ENCODE data around the gene FBXL3. TPM values are rescaled to one million over a fixed set of nuclear protein-coding genes. Genes with fewer than 3 reads are reported as not detected.

The FBXL3 gene
- total and polyA plus RNA-seq, 2 of the 8 experiments (the other 6 are each of a cell fraction or from before 2014, with no cell fraction given), result 4.9 to 14.9 TPM

DNA sequence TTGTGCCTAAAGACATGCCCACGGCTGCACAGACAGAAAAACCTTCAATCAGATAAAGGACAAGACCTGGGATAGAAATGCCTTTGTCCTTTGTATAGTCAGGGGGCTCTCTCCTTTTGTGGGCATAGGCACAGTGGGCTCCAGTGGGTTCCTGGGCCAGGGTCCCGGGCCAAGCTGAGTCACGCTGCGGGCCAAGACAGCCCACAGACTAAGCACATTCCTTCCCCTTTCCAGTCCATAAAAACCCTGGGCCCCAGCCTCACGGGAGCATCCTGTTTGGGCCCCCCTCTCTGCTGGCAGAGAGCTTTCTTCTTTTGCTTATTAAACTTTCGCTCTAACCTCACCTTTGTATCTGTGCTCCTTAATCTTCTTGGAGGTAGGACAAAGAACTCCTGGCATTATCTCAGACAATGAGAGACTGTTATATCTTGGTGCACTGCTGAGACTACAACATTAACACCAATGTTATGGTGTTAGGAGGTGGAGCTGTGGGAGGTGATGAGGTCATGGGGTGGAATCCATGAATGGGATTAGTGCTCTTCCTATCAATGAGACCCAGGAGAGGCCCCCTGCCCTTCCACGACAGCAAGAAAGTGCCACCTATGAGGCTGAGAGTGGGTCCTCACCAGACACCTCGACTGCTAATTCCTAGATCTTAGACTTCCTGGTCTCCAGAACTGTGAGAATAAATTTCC is 20.8 kb upstream of the FBXL3 start:
- no peak overlapping the region for H4K5ac ChIP-seq (ENCODE audit: insufficient read length, low read depth, low read length)
- H3K79me1 ChIP-seq (ENCODE audit: low read depth, low read length), result no peaks in the 10 kb centered on the region
- no peak overlapping the region for H3K14ac ChIP-seq (ENCODE audit: insufficient read length)
- H3K4ac ChIP-seq (replicated peaks; ENCODE audit: insufficient read length, low read depth, low read length), result no peak overlapping the region
- H4K8ac ChIP-seq (ENCODE audit: extremely low read depth, insufficient read depth, low read length), result no peak overlapping the region
- H3K27ac ChIP-seq (ENCODE audit: low read depth, low read length), result 0 out of 2 replicates have a peak overlapping the region, but pooled peaks have one; percentile 10
- peak; percentile 23; the same call in 1 of the 2 replicates for TF ChIP-seq CREB1 (IDR thresholded peaks at IDR 0.05)
- no peak for TF ChIP-seq CHD1 (IDR thresholded peaks at IDR 0.05; ENCODE audit: low read depth, low read length)
- no peaks in the 10 kb centered on the region for H3K9me3 ChIP-seq (ENCODE audit: insufficient read depth in 2 of 2, low read depth in 1 of 2, low read length in 1 of 2)
- 0 out of 2 replicates have a peak overlapping the region, but pooled peaks have one; percentile 68 for H2AK5ac ChIP-seq (ENCODE audit: low read depth, low read length)
- no peaks in the 10 kb centered on the region for H3K79me2 ChIP-seq (ENCODE audit: control insufficient read depth in 1 of 2, insufficient read depth in 2 of 2, low read length in 2 of 2)
- H4K20me1 ChIP-seq (replicated peaks in 1 of 2; ENCODE audit: control insufficient read depth in 1 of 2, insufficient read depth in 2 of 2, low read length in 2 of 2), result no peaks in the 10 kb centered on the region
- H3K9ac ChIP-seq (replicated peaks in 1 of 4; ENCODE audit: extremely low read depth in 1 of 4, low read depth in 3 of 4, low read length in 3 of 4), result no peak overlapping the region
- H3K56ac ChIP-seq (replicated peaks; ENCODE audit: insufficient read length, low read depth, low read length), result no peak overlapping the region
- WGBS, 2 experiments (ENCODE audit: extremely low coverage in 1 of 2, insufficient coverage in 1 of 2, insufficient read length in 1 of 2, insufficient replicate concordance in 2 of 2, low coverage in 1 of 2, low lambda C conversion rate in 2 of 2, missing lambda C conversion rate in 1 of 2), result 87% methylated on average over 8 of the region's 8 CpGs; no CpG with 5 or more reads in 1 of the 2 experiments
- DNase-seq (ENCODE audit: low read depth in 1 of 2, low spot score in 2 of 2) (no peak), FAIRE-seq (no peak)
- peaks cover 0 to 6% (median 2%) of the 10 kb centered on the region in 4 experiments; a peak in 3 of 8 replicates for H3K36me3 ChIP-seq (ENCODE audit: control insufficient read depth in 2 of 4, insufficient read depth in 4 of 4, low read length in 3 of 4)
- no peak overlapping the region for H2BK20ac ChIP-seq (ENCODE audit: low read length)
- H3K23me2 ChIP-seq (ENCODE audit: low read depth, low read length), result no peaks in the 10 kb centered on the region
- ChIA-PET CTCF (ENCODE audit: partially characterized antibody) (interaction anchor here (1.4 to 1.8 kb wide), 2 partner anchors 9 to 67 kb away, joined by 5 to 6 read pairs; no protein-coding TSS in a partner anchor), POLR2A (ENCODE audit: partially characterized antibody) (no interaction called here)
- H2BK12ac ChIP-seq (ENCODE audit: low read depth, low read length), result no peak overlapping the region; the same call in 1 of the 2 replicates
- peak overlapping the region; percentile 68; the same call in 1 of the 2 replicates for H2BK5ac ChIP-seq (ENCODE audit: low read depth, low read length)
- peaks cover 4 to 15% (median 10%) of the 10 kb centered on the region in 4 experiments; a peak in 6 of 7 replicates for H3K4me1 ChIP-seq (replicated peaks in 1 of 4; ENCODE audit: control insufficient read depth in 3 of 4, insufficient read depth in 4 of 4, low read length in 3 of 4)
- H3K4me3 ChIP-seq (ENCODE audit: extremely low read depth in 1 of 4, insufficient read depth in 2 of 4, low read depth in 3 of 4, low read length in 4 of 4), result peak overlapping the region in 1 of 4 experiments; percentile 30; a peak in 1 of 8 replicates
- peak overlapping the region; percentile 63 for H4K91ac ChIP-seq (replicated peaks; ENCODE audit: insufficient read length, low read length)
- H2BK15ac ChIP-seq (ENCODE audit: low read length), result no peak overlapping the region; the same call in 1 of the 2 replicates
- no peak overlapping the region for H3K23ac ChIP-seq (ENCODE audit: insufficient read length)
- H2AFZ ChIP-seq (ENCODE audit: low read length), result no peak overlapping the region
- peak overlapping the region; percentile 48 for H3K18ac ChIP-seq (ENCODE audit: extremely low read depth, low read length)
- no peak overlapping the region for H2BK120ac ChIP-seq (replicated peaks; ENCODE audit: low read depth, low read length)
- H3K27me3 ChIP-seq (replicated peaks in 1 of 4; ENCODE audit: control insufficient read depth in 3 of 4, extremely low read depth in 1 of 4, insufficient read depth in 3 of 4, low read length in 3 of 4), result no peaks in the 10 kb centered on the region
- peak overlapping the region; percentile 28 to 32; a peak in 3 of 4 replicates for H3K4me2 ChIP-seq (ENCODE audit: insufficient read depth in 1 of 2, low read depth in 2 of 2, low read length in 2 of 2)
